Fibroblast of skin of right quadriceps (primary cell): ENCODE data around the gene CNTNAP5.

ENCODE experiments used
- DNase-seq: peaks from one replicate; pipeline ENCODE4 v3.0.0-alpha.2; 2013

Gene CNTNAP5

DNA sequence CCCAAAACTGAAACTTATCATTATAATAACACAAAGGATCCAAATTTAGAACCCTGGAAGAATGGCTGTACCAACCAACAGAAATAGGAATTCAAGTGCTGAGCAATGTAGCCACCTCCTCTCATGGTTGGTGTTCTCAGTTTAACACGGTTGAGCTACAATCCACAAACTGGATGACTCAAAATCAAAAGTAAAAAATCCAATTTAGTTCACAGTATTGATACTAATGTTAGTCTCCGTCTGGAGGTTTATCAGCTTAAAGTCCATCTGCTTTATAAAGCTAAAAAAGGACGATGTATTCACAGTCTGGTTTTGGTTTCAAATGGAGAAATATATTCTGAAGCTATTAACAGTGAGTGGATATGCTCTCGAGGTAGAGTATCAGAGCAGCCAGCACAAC, 40.5 kb downstream of the CNTNAP5 start:
- no peak for DNase-seq

DNA sequence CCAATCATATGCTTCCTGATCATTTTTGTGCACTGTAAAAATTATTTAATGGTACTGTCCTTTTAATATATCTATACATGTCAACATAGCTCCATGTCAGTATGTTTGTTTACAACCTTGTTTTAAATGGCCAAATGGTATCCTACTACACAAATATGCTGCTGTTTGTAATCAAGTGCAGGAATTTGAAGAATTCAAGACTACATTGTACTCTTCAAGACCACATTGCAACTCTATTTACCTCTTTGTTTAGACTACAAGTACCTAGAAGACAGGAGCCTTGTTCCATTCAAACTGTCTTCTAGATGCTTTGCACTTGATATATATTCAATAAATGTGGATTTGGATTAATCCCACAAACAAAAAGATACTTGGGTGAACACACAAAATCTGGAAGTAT, 41.7 kb downstream of the CNTNAP5 start:
- DNase-seq, result no peak

DNA sequence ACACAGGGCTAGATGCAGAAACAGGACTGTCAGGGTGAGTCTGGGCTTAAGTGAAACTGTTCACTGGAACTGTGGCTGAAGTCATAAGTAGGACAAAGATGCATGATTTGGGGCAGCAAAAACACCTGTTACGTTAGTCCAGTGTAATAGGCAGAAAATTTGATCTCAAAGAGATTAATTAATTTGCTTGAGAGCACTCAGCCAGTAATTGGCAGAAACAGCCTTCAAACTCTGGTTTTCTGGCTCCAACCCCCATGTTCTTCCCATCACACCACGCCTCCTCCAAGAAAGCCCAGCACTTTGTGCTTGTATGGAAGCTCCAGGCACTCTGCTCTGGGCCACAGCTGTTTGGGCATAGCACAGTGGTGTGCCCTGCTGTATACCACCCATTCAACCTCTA, 54.0 kb downstream of the CNTNAP5 start:
- no peak for DNase-seq

DNA sequence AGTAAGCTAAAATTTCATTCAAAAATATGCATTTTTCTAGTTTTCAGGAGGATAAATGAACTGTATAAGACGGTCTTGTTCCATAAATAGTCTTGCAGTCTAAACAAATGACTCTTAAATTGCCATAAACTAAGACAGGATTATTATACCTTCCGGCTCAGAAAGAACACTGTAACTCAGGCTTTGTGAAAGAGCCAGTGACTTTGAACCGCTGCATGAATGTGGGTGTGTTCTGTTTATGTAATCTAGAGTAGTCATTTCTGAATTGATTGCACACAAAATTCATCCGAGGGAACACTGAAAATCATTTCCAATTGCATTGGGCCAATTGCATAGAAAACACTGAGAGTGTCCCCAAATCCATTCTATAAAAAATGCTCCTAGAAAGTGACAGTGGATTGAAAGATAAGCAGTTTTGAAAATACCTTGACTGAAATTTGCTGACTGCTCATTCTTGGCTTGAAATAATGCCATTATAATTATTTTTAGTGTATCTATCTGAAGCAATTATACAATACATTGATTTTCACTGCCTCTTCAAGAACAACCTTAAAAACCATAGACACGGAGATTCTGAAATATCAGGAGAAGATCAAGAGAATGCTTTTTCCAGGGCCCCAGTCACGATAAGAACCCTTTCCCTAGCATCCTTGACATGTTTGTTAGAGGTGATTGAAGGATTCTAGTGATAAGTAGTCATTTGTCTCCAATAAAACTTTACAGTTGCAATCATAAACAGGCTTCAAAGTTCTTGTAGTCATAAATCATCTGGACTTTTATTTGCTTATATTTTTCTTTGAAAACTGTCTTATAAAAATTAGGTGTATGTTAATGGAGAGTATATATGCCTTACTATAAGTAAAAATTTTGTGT, 55.4 kb downstream of the CNTNAP5 start:
- no peak for DNase-seq

DNA sequence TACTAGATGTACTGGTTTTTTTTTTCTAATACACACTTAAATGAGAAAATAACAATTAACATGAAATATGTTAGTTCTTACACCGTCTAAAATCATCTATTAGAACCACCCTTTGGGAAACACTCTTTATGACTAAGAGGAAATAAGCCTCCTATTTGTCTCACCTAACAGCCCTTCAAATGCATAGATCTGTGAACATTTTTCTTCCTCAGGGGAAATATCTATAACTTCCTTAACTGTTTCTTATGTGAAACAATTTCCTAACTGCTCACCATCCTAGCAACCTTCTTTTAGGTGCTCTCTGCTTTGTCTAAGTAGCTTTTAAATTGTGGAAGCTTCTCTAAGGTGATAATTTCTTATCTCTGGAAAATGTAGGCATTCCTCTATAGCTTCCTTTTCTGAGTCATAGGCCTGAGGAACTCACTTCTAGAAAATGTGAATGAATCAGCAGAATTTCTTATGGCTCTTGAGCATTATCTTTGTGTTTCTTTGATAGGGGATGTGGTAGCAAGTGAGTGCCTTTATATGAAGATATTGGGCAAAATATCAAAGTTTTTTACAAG, 56.1 kb downstream of the CNTNAP5 start:
- no peak for DNase-seq

DNA sequence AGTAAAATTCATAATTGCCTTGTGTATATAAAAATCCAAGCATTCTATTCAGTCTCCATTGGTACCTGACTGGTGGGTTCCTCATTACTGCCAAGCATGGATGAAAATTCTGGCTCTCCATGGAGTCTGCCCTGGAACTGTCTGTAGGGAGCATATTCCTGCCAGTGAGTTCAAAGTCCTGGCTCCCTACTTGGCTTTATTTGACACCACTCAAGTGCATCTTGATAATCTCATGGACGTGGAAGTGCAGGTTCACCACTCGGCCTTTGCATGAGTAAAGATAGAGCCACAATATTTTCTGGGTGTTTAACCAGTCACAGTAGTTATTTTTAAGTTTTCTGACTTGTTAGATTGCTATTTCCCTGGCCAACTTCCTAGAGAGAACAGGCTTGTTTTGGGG, 63.5 kb downstream of the CNTNAP5 start:
- no peak for DNase-seq

DNA sequence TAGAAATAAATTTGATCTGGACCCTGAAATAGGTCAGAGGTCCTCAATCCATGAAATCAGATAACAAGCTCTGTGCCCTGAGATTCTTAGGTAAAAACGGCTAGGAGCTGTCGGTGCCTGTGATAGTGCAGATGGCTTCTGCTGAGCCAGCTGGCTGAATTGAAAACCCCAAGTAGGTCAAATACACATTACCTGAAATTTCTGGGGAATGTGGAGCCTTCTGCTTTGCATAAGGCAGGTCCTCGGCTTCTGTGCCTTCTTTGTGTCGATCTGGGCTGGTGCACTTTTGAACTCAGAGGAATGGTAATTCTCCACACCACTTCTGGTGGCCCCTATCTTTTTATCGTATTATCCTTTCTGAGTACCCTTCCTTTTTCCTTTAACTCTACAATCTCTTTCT, 66.6 kb downstream of the CNTNAP5 start:
- no peak for DNase-seq

DNA sequence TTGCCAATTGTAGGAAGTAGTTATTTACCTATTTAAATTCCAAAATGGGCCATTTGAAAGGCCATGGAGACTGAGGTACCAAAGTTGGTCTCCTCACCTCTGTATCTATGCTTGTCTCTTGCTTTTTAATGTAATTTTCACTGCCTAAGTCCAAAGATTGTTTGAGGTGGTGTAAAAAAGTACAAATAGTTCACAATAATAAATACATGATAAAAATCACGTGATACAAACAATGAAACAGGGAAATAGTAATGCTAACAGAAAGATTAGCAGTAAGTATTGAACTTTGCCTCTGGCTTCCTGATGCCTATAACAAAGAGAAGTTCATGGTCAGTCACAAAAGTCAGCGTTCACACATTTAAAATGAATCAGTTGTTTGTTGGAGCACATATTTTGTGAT, 67.6 kb downstream of the CNTNAP5 start:
- no peak for DNase-seq

DNA sequence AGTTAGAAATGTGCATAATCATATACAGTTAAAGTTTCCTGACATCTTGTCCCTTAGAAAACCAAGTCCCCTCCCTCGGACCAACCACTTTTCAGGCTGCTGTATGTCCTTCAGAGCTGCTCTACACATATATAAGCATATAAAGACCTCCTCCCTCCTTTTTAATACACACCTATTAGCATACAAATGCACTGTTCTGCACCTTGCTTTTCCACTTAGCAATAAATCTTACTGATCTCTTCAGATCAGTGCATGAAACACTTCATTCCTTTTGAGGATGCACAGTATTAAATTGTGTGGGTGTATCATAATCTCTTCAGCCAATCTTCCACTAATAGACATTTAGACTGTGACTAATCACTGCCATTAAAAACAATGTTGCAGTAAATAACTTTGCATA, 79.8 kb downstream of the CNTNAP5 start:
- no peak for DNase-seq

DNA sequence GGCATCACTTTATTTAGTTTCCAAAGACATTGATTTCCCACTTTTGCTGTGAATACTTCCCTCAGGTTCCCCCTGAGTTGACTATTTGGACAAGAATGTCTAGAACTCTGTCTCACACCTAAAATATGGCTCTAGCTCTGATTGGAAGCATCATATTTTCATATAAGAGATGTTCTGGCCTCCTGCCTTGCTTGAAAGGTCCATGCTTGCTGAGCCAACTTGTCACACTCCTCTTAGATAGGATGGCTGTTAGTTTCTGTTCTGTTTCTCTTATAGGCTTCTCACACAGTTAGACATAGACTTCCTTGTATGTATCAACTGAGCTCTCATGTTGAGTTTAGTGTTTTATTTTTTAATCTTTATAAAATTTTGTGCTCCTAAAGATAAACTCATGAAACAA, 87.1 kb downstream of the CNTNAP5 start:
- DNase-seq, result no peak

DNA sequence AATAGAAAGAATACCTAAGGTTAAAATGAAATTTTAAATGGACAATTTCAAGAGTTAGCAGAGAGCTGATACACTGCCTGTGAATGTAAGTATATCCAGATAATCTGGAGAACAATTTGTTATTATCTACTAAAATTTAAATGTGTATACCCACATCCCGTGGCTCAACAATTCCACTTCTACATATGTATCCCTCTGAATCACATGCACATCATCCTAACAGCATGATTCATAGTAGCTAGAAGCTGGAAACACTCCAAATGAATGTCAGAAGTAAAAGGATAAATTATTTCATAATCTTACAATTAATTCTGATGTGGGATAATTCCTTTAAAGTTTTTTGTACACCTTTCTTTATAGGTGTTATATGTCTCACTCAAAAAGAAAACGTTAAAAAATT, 87.9 kb downstream of the CNTNAP5 start:
- DNase-seq, result peak; percentile 35

DNA sequence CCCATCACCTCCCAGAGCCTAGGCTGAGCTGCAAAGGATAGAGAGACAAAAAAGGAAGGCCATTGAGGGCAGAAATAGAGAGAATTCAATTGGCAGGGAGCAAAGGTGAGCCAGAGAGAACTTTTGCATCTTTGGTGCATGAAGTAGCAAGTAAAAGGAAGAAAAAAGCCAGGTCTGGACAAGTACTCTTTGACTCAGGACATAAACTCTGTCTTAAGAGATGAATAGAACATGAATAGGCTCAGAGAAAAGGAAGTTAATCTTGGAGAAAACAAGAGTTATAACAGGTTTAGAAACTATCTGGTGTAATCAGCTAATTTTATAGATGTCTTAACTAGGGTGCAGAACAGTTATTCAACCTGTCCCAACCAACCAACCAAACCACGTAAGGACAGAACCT, 95.2 kb downstream of the CNTNAP5 start:
- no peak for DNase-seq

DNA sequence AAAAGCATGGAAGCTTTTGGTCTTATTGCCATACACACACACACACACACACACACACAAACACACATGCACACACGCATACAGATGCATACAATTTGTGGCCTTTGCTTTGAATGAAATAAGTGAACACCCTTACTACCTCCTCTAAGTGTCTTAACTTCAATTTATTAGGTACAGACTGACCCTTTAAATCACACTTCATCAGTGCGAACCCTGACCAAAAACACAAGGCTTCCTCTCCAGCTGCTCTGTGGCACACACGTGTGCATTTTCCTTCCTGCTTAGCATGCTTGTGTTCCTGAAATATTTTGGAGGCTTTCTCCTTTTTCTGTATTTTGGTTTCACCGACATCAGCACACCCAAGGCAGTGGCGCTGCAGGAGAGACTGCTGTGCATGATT, 96.0 kb downstream of the CNTNAP5 start:
- no peak for DNase-seq

DNA sequence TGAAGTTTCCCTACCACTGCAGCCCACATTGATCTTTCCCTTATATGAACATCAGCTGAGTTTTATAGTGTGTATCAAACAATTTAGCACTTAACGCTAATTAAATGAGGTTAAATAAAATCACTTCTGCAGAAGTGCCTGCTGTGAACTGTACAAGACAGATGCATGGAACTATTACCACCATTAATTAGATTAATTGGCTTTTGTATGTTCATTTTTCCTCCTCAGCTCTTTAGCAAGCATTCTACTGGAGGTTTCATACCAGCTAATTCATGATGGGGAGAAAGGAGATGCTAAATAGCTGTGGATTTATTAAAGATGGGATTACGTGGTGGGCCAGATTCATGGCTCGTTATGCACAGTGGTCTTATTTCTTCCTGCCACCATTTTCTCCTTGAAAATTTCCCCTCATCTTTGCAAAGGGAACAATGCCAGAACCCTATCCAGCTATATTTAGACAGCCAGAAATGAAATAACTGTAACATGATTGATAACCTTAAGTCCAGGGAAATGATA, 96.7 kb downstream of the CNTNAP5 start:
- DNase-seq, result no peak

DNA sequence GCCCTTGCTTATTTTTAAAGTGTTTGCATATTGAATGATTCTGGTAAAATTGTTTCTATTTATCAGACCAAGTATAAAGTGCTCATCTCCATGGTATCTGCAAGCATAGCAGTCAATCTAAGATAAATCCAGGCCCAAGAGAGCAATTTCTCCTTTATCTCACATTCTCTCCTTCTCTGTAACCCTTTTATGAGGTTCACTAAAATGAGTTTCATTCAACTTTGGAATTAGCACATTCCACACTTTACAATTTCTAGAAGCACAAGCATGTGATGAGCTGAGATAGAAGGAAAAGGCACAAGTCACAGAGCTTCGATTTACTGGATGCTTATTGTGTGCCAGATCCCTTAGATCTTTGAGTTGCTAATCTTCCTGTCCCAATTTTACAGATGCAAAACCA, 97.3 kb downstream of the CNTNAP5 start:
- no peak for DNase-seq

DNA sequence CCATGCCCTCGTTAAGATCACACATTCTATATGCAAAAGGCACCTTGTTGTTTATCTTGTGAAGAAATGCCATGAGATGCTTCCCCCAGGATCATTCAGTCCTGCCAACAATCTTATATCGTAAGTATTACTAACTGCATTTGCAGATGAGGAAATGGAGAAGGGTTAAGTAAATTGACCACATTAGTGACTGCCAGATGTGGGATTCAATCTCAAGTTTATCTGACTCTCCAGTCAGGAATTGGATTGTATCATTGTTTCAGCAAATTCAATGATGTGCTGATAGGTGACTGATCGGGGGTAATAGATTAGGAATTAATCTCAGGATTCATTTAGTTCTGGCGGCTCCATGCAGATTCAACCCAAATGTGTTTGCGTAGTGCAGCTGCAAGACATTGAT, 106.2 kb downstream of the CNTNAP5 start:
- peak; percentile 3 for DNase-seq

DNA sequence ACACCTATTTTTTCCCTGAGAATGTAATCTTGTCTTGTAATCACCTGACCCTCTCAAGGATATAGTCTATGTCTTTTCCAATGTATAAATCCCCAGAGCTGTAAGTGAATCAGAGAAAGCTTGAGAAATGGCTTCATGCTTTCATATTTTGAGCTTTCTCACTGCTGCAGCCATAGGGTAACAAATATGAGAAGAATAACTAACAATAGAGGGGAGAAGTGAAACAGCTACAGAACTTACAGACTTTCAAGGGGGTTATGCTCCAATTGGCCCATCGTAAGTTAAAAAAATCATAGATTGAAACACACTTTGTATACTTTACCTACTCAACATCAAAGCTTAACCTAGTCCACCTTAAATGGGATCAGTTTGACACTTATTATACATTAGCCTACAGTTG, 111.0 kb downstream of the CNTNAP5 start:
- DNase-seq, result no peak

DNA sequence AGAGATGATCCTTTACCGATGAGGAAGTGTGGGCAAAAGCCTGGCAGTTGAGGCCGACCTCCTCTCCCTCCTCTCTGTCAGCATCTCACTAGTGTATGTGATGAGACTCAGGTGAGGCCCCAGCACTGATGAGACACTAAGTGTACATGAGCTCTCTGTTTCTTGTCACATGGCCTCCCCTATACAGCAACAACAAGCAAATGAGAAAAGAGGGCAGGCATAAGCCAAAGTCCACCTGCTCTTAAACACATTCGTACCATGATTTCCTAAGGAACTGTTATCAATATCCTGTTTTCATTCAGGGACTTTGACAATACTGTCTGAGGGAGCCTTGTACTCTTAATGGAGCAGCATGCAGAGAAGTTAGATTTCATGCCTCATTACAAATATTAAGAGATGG, 113.0 kb downstream of the CNTNAP5 start:
- no peak for DNase-seq

DNA sequence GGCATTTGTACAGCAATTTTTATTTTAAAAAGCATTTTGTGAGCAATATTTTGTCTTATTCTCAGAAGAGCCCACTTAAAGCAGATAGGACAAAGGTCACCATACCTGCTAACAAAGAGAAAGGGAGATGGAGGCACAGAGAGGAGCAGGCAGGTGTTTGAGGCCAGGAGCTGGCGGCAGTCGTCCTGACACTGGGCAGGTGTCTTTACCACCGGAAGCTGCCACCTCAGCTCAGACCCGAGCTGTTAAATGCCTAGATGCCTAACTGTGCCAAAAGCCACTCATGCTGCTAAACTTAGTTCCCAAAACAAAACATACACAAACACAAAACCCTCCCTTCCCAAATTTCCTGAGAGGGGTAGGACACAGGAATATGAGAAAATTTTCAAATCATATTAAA, 120.9 kb downstream of the CNTNAP5 start:
- DNase-seq, result no peak

DNA sequence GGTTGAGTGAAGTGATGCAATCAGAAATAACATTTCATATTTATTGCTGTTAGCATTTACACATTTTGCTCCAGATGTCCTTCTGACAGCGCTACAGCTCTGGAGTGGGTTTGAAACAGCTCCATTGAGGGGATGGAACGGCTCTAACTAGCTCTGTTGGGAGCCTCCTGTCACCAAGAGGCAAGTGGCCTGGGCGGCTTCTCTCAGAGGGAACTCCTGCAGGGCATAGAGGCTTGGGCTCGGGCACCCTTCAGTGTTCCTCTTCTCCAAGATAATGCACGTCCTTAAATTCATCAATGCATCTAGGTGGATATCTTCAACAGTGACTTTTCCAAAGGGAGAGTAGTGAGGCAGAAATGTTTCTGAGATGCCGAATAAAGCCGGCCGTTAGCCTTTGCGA, 122.5 kb downstream of the CNTNAP5 start:
- no peak for DNase-seq

DNA sequence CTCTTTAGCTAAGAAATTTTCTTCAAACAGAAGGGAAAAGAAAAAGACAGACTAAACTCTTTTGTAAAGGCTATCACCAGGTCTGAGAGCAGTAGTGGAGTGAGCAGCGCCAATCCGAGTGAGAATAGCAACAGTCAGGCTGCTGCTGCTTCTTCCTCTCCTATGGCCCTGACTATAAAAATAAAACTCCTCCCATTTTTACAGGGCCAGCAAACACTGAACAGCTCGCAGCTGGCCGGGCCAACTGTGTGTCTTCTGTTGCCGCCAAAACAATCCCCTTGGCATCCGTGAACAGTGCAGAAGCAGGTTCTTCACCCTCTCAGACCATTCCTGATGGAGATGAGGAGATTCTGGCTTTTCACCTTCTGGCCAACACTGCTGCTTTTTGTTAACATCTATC, 124.5 kb downstream of the CNTNAP5 start:
- no peak for DNase-seq

DNA sequence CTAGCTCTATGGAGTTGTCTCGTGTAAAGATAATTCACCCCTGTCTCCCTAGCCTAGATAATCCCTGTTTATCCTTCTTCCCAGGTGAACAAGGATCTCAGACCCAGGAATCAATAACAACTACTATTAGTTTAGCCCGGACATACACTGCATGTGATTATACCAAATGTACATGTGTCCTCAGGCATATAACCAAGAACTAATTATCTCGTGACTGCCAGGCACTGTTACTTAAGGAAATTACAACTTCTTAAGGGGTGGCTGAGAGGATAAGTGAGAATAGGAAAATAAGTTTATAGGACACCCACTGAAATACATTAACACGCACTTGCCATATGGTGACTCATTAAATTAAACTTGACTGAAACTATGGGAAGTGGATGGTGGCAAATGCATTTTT, 126.6 kb downstream of the CNTNAP5 start:
- no peak for DNase-seq

DNA sequence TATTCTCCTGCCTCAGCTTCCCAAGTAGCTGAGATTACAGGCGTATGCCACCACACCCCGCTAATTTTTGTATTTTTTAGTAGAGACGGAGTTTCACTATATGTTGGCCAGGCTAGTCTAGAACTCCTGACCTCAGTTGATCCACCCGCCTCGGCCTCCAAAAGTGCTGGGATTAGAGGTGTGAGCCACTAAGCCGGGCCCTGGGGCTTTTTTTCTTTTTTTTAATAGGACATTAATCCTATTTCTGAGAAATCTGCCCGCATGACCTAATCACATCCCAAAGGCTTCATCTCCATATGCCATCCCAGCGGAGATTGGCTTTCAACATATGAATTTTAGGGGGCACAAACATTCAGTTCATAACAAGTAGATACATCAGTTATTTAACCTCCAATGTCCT, 128.6 kb downstream of the CNTNAP5 start:
- DNase-seq, result no peak

DNA sequence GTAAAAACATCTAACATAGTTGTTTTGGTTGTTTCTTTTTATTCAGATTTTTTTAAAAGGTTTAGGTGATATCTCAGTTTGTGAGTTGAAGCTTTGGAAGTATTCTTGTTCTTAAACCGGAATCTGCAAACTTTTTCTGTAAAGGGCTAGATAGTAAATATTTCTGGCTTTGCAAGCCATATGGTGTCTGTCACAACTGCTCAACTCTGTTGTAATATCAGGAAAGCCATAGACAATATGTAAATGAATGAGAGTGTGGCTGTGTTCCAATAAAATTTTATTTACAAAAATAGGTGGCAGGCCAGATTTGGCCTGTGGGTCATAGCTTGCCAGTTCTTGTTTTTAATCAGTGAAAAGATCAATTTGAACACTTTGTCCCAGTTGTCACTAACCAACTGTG, 134.1 kb downstream of the CNTNAP5 start:
- DNase-seq, result no peak

DNA sequence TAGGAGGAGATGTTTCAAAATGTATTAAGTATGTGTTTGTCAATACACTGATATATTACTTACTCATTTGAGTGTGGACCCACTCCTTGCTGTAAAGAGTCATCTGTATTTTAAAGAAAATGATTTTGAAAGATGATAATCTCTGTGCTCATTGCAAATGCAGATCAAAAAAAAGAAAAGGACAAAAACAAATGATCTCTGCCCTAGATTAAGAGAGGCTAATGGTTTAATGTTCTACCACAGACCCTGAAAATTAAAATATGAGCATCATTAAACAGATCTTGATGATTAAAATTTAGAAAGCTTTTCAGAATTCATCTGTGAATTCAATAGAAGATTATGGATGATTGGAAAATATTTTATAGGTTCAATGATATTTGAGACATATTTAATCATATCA, 136.5 kb downstream of the CNTNAP5 start:
- DNase-seq, result no peak
